CD4-positive, alpha-beta T cell (primary cell): ENCODE data around the gene TMEM131L. TPM values are rescaled to one million over a fixed set of nuclear protein-coding genes. Genes with fewer than 3 reads are reported as not detected.

Experiments
- ATAC-seq: fragments of 200-7000 bp; cut with Tn5 transposase; one replicate; pipeline ENCODE4 v1.10.0; 2022; ENCODE audit warnings: mild to moderate bottlenecking; ENCODE audit not compliant: poor library complexity
- CTCF ChIA-PET: fragments of 350-600 bp; sonication (Branson Sonifier 250); formaldehyde crosslinking; loops from one replicate; lab custom pipeline; 2021; ENCODE audit warnings: antibody characterized with exemption, inconsistent platforms; lab: Charles Lee
- POLR2A ChIA-PET: fragments of 350-600 bp; sonication (Branson Sonifier 250); formaldehyde crosslinking; loops from one replicate; lab custom pipeline; 2021; ENCODE audit warnings: antibody characterized with exemption, inconsistent platforms; lab: Charles Lee
- DNase-seq, 14 experiments: peaks; one replicate each; pipeline ENCODE4 v3.0.0-alpha.2; 2013 to 2020; ENCODE audit warnings: mixed read lengths in 2 of 14
- H3K27ac ChIP-seq, 2 donors: one replicate each; pipeline versions ENCODE4 v1.5.1 to v1.7.0; 2013; ENCODE audit warnings: low read length in 2 of 2, low read depth in 1 of 2, mild to moderate bottlenecking in 1 of 2
- H3K27me3 ChIP-seq, 2 experiments: 1 replicate in 1 of 2; 2 replicates in 1 of 2; pipeline versions ENCODE4 v1.6.1 to v1.7.0; 2013; ENCODE audit warnings: low read length in 2 of 2, control low read depth in 1 of 2, mild to moderate bottlenecking in 1 of 2, moderate library complexity in 1 of 2; ENCODE audit not compliant: insufficient read depth in 2 of 2, control insufficient read depth in 1 of 2
- H3K36me3 ChIP-seq: one replicate; pipeline ENCODE4 v1.6.1; 2013; ENCODE audit warnings: low read length, control low read depth; ENCODE audit not compliant: insufficient read depth
- H3K4me1 ChIP-seq: one replicate; pipeline ENCODE4 v1.6.1; 2013; ENCODE audit warnings: low read length, control low read depth; ENCODE audit not compliant: insufficient read depth
- H3K4me3 ChIP-seq: one replicate; pipeline ENCODE4 v1.5.1; 2013; ENCODE audit warnings: mild to moderate bottlenecking, low read length, moderate library complexity
- H3K9me3 ChIP-seq, 2 experiments: 1 replicate in 1 of 2; 2 replicates in 1 of 2; pipeline versions ENCODE4 v1.6.1 to v1.7.0; 2013; ENCODE audit warnings: low read length in 2 of 2, mild to moderate bottlenecking in 2 of 2, control low read depth in 1 of 2, moderate library complexity in 1 of 2; ENCODE audit not compliant: control insufficient read depth in 1 of 2, insufficient read depth in 1 of 2
- H3K27ac Mint-ChIP-seq: one replicate; pipeline ENCODE4 v1.8.0; 2020; ENCODE audit warnings: mixed read lengths
- H3K27me3 Mint-ChIP-seq: one replicate; pipeline ENCODE4 v1.8.0; 2021; ENCODE audit warnings: mixed read lengths
- H3K36me3 Mint-ChIP-seq: one replicate; pipeline ENCODE4 v1.8.0; 2021; ENCODE audit warnings: low read depth, mixed read lengths
- H3K4me1 Mint-ChIP-seq: one replicate; pipeline ENCODE4 v1.8.0; 2021; ENCODE audit warnings: low read depth, mixed read lengths
- H3K4me3 Mint-ChIP-seq: one replicate; pipeline ENCODE4 v1.8.0; 2020; ENCODE audit warnings: mild to moderate bottlenecking, mixed read lengths
- H3K9me3 Mint-ChIP-seq: one replicate; pipeline ENCODE4 v1.8.0; 2020; ENCODE audit warnings: mixed read lengths
- intact Hi-C, 2 experiments: fragments of 100-400 bp; cut with DNase I in 1 of 2; cut with micrococcal nuclease in 1 of 2; formaldehyde crosslinking; loops; one replicate each; pipeline versions ENCODE4 v1.15.1 to v1.9.0; 2023 to 2025; cut with DNase I, micrococcal nuclease
- total RNA-seq, 174 experiments: library from RNA in 2 of 174; stranded (reverse) in 2 of 174; gene quantifications; one replicate each; pipeline ENCODE4 v1.2.3 and lab custom pipeline; 2021 to 2026
- TF ChIP-seq, protein P1 (sequence below): fragments of 200-600 bp; IDR thresholded peaks from one replicate; pipeline ENCODE4 v1.8.0; 2022; ENCODE audit warnings: antibody characterized with exemption, mild to moderate bottlenecking

Gene TMEM131L
- total RNA-seq, 2 experiments from 2014 or later = 101 to 106 TPM

GRCh38 chr4:153433754-153434105, 32.4 kb upstream of the TMEM131L start:
- Histone ChIP-seq H3K9me3 (no peaks in the 10 kb centered on the region), H3K4me3 (peak overlapping the region; percentile 54), H3K36me3 (no peaks in the 10 kb centered on the region), H3K27ac (peak overlapping the region; percentile 25 to 59), H3K27me3 (no peaks in the 10 kb centered on the region), H3K4me1 (peaks cover 40% of the 10 kb centered on the region)
- ChIA-PET CTCF (interaction anchor here (1.1 to 3.8 kb wide), 14 partner anchors 14 to 655 kb away, joined by 3 to 33 read pairs (median 5); partner anchors contain the start of gene TMEM131L), POLR2A (interaction anchor here (1.1 to 7.0 kb wide), 5 partner anchors 13 to 140 kb away, joined by 3 to 90 read pairs (median 6); partner anchors contain the start of gene TMEM131L)
- no peaks in the 10 kb centered on the region for H3K9me3 Mint-ChIP-seq
- peak overlapping the region; percentile 91 for H3K27ac Mint-ChIP-seq
- no peak for DNase-seq
- TF ChIP-seq, protein P1, sequence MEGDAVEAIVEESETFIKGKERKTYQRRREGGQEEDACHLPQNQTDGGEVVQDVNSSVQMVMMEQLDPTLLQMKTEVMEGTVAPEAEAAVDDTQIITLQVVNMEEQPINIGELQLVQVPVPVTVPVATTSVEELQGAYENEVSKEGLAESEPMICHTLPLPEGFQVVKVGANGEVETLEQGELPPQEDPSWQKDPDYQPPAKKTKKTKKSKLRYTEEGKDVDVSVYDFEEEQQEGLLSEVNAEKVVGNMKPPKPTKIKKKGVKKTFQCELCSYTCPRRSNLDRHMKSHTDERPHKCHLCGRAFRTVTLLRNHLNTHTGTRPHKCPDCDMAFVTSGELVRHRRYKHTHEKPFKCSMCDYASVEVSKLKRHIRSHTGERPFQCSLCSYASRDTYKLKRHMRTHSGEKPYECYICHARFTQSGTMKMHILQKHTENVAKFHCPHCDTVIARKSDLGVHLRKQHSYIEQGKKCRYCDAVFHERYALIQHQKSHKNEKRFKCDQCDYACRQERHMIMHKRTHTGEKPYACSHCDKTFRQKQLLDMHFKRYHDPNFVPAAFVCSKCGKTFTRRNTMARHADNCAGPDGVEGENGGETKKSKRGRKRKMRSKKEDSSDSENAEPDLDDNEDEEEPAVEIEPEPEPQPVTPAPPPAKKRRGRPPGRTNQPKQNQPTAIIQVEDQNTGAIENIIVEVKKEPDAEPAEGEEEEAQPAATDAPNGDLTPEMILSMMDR = no peak
- peak overlapping the region; percentile 83 for H3K4me3 Mint-ChIP-seq
- ATAC-seq = no peak
- H3K4me1 Mint-ChIP-seq = peaks cover 73% of the 10 kb centered on the region
- intact Hi-C loops = loop anchor here (1.0 to 10.0 kb wide), 4 partner anchors 57 to 321 kb away; partner anchors contain the start of gene MND1 (in 2 of the 2)
- H3K27me3 Mint-ChIP-seq = no peaks in the 10 kb centered on the region
- H3K36me3 Mint-ChIP-seq = no peaks in the 10 kb centered on the region

GRCh38 chr4:153434190-153434589, 32.0 kb upstream of the TMEM131L start:
- ChIA-PET CTCF (interaction anchor here (1.5 to 3.8 kb wide), 4 partner anchors 33 to 139 kb away, joined by 5 to 33 read pairs (median 20); partner anchors contain the start of gene TMEM131L), POLR2A (interaction anchor here (1.1 to 7.0 kb wide), 3 partner anchors 32 to 140 kb away, joined by 3 to 90 read pairs (median 30); partner anchors contain the start of gene TMEM131L)
- H3K4me3 Mint-ChIP-seq = peak overlapping the region; percentile 83
- TF ChIP-seq, protein P1 = no peak
- H3K4me1 Mint-ChIP-seq = peaks cover 73% of the 10 kb centered on the region
- Histone ChIP-seq H3K27me3 (no peaks in the 10 kb centered on the region), H3K27ac (peak overlapping the region in 1 of 2 donors; percentile 59), H3K36me3 (no peaks in the 10 kb centered on the region), H3K9me3 (no peaks in the 10 kb centered on the region), H3K4me3 (no peak overlapping the region), H3K4me1 (peaks cover 42% of the 10 kb centered on the region)
- intact Hi-C loops = loop anchor here in 1 of 2 experiments (10.0 kb wide), 1 partner anchor 321 kb away; no protein-coding TSS in a partner anchor
- H3K36me3 Mint-ChIP-seq = no peaks in the 10 kb centered on the region
- no peak for ATAC-seq
- peak overlapping the region; percentile 91 for H3K27ac Mint-ChIP-seq
- no peaks in the 10 kb centered on the region for H3K27me3 Mint-ChIP-seq
- H3K9me3 Mint-ChIP-seq = no peaks in the 10 kb centered on the region
- no peak for DNase-seq

DNA sequence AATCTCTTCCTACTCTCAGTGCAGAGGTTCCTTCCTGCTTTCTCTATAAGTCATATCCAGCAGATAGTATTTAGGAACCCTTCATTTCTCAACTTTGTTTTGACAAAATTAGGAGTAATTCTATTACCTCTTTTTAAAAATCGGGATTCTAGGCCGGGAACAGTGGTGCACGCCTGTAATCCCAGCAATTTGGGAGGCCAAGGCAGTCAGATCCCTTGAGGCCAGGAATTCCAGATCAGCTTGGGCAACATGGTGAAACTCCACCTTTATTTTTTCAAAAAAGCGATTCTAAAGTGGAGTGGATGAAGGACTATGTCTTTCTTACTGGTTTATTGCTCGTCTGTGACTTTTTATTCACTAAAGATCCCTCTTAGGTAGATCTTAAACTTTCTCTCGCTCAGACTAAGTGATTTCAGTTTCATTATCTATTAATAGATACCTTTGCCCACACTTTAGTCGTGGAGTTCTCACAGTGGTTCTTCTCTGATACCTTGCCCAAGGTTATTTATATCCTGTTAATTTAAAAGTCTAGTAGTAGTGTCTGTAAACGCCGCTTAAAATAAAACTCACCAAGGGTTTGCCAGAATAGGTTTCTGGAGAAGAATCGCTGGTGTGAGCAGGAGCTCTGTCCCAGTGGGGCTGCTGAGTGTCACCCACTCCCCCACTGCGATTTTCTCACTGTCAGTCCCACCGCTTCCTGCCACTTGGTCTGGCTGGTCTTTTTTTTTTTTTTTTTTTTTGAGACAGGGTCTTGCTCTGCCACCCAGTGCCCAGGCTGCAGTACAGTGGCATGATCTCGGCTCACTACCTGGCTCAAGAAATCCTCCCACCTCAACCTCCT, 27.0 kb upstream of the TMEM131L start:
- DNase-seq (peak in 10 of 14 experiments; percentile 15 to 84 (median 40)), ATAC-seq (peak; percentile 83)
- Mint-ChIP-seq H3K36me3 (no peaks in the 10 kb centered on the region), H3K4me3 (peak overlapping the region; percentile 75), H3K9me3 (no peaks in the 10 kb centered on the region), H3K4me1 (peaks cover 50% of the 10 kb centered on the region), H3K27me3 (no peaks in the 10 kb centered on the region), H3K27ac (peak overlapping the region; percentile 89)
- H3K9me3 ChIP-seq = no peaks in the 10 kb centered on the region
- peaks cover 23% of the 10 kb centered on the region for H3K4me1 ChIP-seq
- H3K4me3 ChIP-seq = peak overlapping the region; percentile 55
- H3K27me3 ChIP-seq = no peaks in the 10 kb centered on the region
- intact Hi-C loops = loop anchor here in 1 of 2 experiments (10.0 kb wide), 1 partner anchor 316 kb away; no protein-coding TSS in a partner anchor
- POLR2A ChIA-PET = interaction anchor here (0.6 to 2.7 kb wide), 5 partner anchors 28 to 135 kb away, joined by 3 to 15 read pairs (median 3); partner anchors contain the start of gene TMEM131L
- TF ChIP-seq, protein P1 = no peak
- CTCF ChIA-PET = interaction anchor here (0.6 to 1.4 kb wide), 5 partner anchors 13 to 1713 kb away, joined by 3 to 4 read pairs (median 3); no protein-coding TSS in a partner anchor
- H3K27ac ChIP-seq = peak overlapping the region; percentile 68 to 84
- H3K36me3 ChIP-seq = no peaks in the 10 kb centered on the region
